Skeletal muscle satellite cell (primary cell): ENCODE measurements around the gene GSTT2B.
A peak's percentile ranks its signal among the peaks of the same experiment; 100 is the strongest.
"Not testable (repeated sequence)": the region's sequence is repeated elsewhere in the genome, so short reads cannot be mapped to it uniquely, and the experiment has no call there.

Experiments used
- H3K27me3 ChIP-seq: 2 replicates; pipeline ENCODE4 v1.7.0; 2013; ENCODE audit warnings: low read length; ENCODE audit not compliant: control insufficient read depth, insufficient read depth
- H3K36me3 ChIP-seq: 2 replicates; pipeline ENCODE4 v1.7.0; 2013; ENCODE audit warnings: mild to moderate bottlenecking, control low read depth, low read length; ENCODE audit not compliant: insufficient read depth
- H3K4me1 ChIP-seq: 2 replicates; pipeline ENCODE4 v1.7.0; 2013; ENCODE audit warnings: low read length; ENCODE audit not compliant: control insufficient read depth, insufficient read depth
- H3K4me2 ChIP-seq: 2 replicates; pipeline ENCODE4 v1.7.0; 2013; ENCODE audit warnings: mild to moderate bottlenecking, low read length
- H3K4me3 ChIP-seq: 2 replicates; pipeline ENCODE4 v1.7.0; 2013; ENCODE audit warnings: low read length
- H3K9ac ChIP-seq: 2 replicates; pipeline ENCODE4 v1.7.0; 2013; ENCODE audit warnings: mild to moderate bottlenecking, low read depth, low read length, moderate library complexity
- H3K9me3 ChIP-seq: replicated peaks from 2 replicates; pipeline ENCODE4 v1.7.0; 2013; ENCODE audit warnings: mild to moderate bottlenecking, control low read depth, low read length

Gene GSTT2B

DNA sequence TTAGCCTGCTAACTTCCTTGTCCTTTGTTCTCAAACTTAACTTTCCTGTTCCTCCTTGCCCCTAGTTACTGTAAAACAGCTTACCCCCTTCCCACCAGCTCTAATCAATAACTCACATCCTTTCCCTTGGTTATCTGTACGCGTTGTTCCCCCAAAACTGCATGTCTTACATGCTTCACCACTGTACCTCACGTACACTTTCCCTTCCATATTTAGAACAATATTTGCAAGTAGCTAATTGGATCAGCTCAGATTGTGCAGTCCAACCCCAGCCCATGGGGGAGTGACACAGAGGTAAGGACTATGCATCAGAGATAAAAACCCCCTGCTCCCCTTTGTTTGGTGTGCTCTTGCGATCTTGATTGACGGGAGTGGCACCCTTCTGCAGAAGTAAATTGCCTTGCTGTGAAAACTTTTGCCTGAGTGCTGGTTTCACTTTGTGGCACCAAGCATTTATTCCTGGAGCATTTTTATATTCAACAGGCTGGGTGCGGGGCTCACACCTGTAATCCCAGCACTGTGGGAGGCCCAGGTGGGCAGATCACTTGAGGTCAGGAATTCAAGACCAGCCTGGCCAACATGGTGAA is 35.9 kb downstream of the GSTT2B start:
- Histone ChIP-seq H3K4me3 (no peak overlapping the region), H3K27me3 (no peaks in the 10 kb centered on the region), H3K9ac (no peak overlapping the region), H3K4me1 (peaks cover 7% of the 10 kb centered on the region), H3K36me3 (no peaks in the 10 kb centered on the region), H3K9me3 (peaks cover 4% of the 10 kb centered on the region), H3K4me2 (no peak overlapping the region)

DNA sequence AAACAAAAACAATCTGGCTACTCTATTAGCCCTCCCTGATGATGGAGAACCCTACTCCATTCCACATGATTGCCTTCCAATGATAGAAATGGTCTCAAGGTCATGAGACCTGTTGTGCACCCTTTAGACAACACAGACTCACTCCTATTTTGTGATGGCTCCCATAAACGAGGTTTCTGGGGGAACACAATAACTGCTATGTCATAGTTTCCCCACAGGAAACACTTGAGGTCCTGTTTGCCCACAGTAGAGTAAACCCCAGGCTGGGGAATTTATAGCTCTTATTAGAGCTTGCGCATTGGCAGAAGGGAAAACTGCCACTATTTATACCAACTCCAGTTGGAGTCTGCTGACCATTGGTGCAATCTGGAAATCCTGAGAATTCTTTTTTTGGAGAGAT is 38.1 kb downstream of the GSTT2B start:
- Histone ChIP-seq H3K9me3 (peaks cover 4% of the 10 kb centered on the region), H3K4me2 (no peak overlapping the region), H3K9ac (no peak overlapping the region), H3K4me1 (peaks cover 12% of the 10 kb centered on the region), H3K36me3 (no peaks in the 10 kb centered on the region), H3K27me3 (no peaks in the 10 kb centered on the region), H3K4me3 (no peak overlapping the region)

DNA sequence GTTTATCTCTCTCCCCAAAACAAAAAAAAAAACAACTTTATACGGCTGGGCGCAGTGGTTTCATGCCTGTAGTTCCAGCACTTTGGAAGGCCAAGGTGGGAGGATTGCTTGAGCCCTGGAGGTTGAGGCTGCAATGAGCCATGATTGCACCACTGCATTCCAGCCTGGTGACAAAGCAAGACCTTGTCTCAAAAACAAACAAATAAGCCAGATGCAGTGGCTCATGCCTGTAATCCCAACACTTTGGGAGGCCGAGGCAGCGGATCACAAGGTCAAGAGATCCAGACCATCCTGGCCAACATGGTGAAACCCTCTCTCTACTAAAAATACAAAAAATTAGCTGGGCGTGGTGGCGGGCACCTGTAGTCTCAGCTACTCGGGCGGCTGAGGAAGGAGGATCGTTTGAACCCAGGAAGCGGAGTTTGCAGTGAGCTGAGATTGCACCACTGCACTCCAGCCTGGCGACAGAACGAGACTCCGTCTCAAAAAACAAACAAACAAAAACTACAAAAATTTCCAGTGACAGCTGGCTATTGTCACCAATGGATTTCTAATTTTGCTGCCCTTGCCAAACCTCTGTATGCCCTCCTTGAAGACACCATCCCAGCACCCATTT is 39.3 kb downstream of the GSTT2B start:
- H3K4me3 ChIP-seq, H3K27me3 ChIP-seq, H3K9ac ChIP-seq, H3K4me2 ChIP-seq, H3K9me3 ChIP-seq, H3K36me3 ChIP-seq: not testable (repeated sequence)
- peaks cover 12% of the 10 kb centered on the region for H3K4me1 ChIP-seq

DNA sequence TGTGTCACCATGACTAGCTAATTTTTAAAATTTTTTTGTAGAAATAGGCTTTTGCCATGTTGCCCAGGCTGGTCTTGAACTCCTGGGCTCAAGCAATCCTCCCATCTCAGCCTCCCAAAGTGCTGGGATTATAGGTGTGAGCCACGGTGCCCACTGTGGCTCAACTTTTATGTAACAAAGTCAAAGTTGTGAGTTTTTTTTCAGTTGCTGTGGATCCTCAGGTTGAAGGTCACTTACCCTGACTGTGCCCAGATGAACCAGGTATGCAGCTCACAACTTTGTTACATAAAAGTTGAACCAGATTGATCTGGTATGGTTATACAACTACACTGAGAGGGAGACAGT is 40.8 kb downstream of the GSTT2B start:
- H3K4me2 ChIP-seq, H3K9ac ChIP-seq, H3K4me3 ChIP-seq, H3K9me3 ChIP-seq, H3K36me3 ChIP-seq, H3K27me3 ChIP-seq: not testable (repeated sequence)
- peaks cover 12% of the 10 kb centered on the region for H3K4me1 ChIP-seq

DNA sequence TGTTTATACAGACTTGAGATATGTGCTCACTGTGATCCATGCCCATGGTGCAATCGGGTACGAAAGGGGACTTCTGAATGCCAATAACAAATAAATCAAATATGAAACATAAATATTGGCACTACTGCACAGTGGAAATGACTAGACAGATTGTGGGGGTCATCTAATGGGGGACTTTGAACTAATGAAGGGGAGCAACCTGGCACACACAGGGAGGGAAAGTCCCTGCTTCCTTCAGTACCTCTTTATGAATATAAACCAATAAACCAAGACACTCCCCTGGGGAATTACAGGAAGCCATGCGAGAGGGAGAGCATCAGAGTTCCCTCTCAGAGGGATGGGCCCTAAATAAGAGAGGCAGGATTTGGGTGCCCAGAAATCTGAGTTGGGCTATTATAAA is 45.7 kb downstream of the GSTT2B start:
- Histone ChIP-seq H3K4me2 (no peak overlapping the region), H3K9ac (no peak overlapping the region), H3K9me3 (no peaks in the 10 kb centered on the region), H3K36me3 (no peaks in the 10 kb centered on the region), H3K27me3 (no peaks in the 10 kb centered on the region), H3K4me3 (no peak overlapping the region), H3K4me1 (peaks cover 17% of the 10 kb centered on the region)

DNA sequence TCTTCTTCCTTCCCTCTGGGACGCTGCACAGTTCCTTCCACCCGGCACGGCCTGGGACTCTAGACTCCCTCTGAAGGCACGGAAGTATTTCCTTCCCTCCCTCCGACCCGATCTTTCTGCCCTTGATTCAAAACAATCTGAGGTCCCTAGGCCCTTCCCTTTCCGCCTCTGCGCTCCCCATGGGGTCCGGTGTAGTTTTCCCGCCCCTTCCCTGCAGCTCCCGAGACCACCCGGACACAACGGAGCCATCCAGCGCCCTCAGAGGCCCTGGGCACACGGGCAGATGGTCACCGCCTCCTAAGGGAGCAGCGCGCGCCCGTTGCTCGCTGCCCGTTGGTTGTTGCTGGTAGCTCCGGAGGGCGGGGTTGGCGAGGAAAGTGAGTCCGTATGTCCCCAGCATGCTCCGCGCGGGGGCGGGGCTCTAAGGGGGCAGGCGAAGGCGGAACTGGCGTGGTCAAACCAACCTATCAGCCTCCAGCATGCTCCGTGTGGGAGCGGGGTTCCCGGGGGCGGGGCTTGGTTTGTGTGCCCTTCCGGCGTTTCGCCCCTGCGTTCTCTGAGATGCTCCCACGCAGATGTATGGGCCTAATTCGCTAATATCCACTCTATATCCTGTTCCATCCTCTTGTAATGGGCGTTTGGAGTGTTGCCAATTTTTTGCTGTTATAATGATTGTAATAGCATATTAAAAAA is 47.2 kb downstream of the GSTT2B start:
- H3K9me3 ChIP-seq, result no peaks in the 10 kb centered on the region
- H3K4me3 ChIP-seq, result peak overlapping the region; percentile 78
- H3K4me1 ChIP-seq, result peaks cover 12% of the 10 kb centered on the region
- H3K9ac ChIP-seq, result peak overlapping the region; percentile 87
- no peaks in the 10 kb centered on the region for H3K27me3 ChIP-seq
- peak overlapping the region; percentile 89 for H3K4me2 ChIP-seq
- no peaks in the 10 kb centered on the region for H3K36me3 ChIP-seq

DNA sequence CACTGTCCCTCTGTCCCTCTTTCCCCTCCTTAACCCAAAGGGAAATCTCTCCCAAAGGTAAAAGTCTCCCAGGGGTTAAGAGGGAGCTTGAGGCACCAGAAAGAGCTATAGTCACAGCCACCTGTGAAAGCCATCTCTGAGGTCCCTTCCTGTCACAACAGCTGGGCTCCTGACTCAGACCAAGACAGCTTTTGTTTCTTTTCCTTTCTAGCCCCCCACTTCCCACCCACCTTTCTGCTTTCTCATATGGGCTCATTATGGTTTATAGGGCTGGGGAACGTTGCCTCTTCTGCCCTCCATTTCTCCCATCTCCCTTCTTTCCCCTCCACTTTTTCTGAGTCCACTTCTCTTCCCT is 47.7 kb downstream of the GSTT2B start:
- no peaks in the 10 kb centered on the region for H3K9me3 ChIP-seq
- peaks cover 12% of the 10 kb centered on the region for H3K4me1 ChIP-seq
- peak overlapping the region; percentile 78 for H3K4me3 ChIP-seq
- H3K27me3 ChIP-seq, result no peaks in the 10 kb centered on the region
- H3K36me3 ChIP-seq, result no peaks in the 10 kb centered on the region
- peak overlapping the region; percentile 87 for H3K9ac ChIP-seq
- H3K4me2 ChIP-seq, result peak overlapping the region; percentile 89

DNA sequence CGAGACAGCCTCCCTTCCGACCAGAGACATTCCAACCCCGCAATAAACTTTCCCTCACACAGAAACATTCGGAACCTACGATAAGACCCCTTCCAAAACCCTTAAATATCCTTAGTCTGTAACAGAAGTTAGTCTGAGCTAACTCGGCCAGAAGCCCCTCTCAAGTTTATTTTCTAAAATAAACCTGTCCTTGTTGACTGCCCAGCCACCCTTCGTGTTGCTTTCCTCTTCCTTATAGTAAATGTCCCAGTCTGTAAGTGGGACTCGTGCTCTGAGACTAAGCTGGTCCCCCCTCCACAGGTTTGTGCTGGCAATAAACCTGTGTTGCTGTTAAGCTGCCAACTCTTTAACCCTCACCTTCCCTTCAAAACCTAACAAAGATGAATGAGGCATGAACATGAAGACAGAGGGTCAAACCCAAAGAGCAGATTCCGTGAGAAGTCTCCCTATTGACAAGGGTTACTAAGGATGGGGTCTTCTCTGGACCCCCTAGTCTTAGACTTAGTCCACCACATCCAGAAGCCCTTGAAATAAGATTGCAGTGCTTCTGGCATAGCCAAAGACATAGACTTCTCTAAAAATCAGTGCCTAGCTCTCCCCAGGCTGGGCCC is 48.6 kb downstream of the GSTT2B start:
- H3K27me3 ChIP-seq, result no peaks in the 10 kb centered on the region

DNA sequence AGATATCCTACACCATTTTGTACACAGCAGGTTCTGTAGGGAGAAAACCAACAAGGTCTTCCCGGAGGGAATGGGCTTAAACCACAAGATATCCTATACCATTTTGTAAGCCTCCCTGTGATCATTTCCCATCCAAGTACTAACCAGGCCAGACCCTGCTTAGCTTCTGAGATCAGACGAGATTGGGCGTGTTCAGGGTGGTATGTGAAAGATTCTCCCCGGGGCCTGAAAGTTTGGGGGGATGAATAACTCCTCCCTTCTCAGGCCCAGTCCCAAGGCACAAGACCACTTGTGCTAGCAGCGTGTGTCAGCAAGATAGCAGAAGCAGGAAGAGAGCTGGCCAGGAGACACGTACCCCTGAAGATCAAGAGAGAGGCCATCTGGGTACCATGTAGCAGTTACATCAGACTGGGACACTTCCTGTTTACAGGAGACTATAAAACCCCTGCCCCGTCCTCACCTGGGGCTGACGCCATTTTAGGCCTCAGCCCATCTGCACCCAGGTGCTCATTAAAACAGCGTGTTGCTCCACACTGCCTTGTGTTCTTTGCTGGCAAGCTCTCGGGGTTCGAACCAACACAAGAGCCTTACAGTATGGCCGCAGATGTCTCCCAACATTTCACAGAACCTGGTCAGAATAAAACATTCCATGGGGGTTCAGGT is 49.5 kb downstream of the GSTT2B start:
- H3K36me3 ChIP-seq, result no peaks in the 10 kb centered on the region
- no peak overlapping the region for H3K4me3 ChIP-seq
- peaks cover 12% of the 10 kb centered on the region for H3K4me1 ChIP-seq
- no peaks in the 10 kb centered on the region for H3K27me3 ChIP-seq
- no peak overlapping the region for H3K9ac ChIP-seq
- H3K9me3 ChIP-seq, result no peaks in the 10 kb centered on the region
- H3K4me2 ChIP-seq, result no peak overlapping the region

More for the DNA sequence above, 48.6 kb downstream of the GSTT2B start:
- Histone ChIP-seq H3K4me1 (peaks cover 12% of the 10 kb centered on the region), H3K9ac (no peak overlapping the region), H3K4me3 (no peak overlapping the region), H3K9me3 (no peaks in the 10 kb centered on the region), H3K36me3 (no peaks in the 10 kb centered on the region), H3K4me2 (no peak overlapping the region)

DNA sequence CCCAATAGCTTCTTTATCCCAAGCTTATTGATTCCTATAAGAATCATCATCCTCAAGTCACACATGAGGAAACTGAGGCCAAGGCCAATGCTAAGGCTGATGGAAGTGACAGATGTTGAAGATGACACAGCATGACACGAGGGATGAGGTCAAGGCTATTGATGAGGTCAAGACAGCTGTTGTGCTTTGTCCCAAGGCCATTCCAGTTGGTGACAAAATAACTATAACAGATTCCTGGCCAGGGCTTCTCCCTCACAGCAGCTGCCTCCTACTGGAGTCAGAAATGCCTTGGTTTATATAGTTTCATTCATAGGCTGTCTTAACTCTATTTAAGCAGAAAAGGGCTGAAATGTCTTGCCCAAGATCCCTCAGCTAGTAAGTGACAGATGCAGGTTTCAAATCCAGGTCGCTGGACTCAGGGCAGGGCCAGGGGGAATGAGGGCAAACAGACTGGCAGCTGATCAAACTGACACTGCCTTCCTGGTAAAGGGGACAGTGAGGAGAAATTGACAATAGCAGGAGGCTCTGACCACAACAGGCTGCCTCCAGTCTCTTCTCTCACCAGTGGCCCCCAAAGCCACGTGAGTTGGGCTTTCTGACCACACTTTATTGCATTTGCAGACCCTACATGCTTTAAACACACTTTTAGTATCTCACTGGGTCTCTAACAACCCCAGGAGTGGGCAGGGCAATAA is 50.4 kb downstream of the GSTT2B start:
- H3K4me1 ChIP-seq, result peaks cover 12% of the 10 kb centered on the region
- no peaks in the 10 kb centered on the region for H3K36me3 ChIP-seq
- H3K9ac ChIP-seq, result no peak overlapping the region
- no peaks in the 10 kb centered on the region for H3K9me3 ChIP-seq
- peaks cover 3% of the 10 kb centered on the region for H3K27me3 ChIP-seq
- H3K4me2 ChIP-seq, result no peak overlapping the region
- H3K4me3 ChIP-seq, result no peak overlapping the region

DNA sequence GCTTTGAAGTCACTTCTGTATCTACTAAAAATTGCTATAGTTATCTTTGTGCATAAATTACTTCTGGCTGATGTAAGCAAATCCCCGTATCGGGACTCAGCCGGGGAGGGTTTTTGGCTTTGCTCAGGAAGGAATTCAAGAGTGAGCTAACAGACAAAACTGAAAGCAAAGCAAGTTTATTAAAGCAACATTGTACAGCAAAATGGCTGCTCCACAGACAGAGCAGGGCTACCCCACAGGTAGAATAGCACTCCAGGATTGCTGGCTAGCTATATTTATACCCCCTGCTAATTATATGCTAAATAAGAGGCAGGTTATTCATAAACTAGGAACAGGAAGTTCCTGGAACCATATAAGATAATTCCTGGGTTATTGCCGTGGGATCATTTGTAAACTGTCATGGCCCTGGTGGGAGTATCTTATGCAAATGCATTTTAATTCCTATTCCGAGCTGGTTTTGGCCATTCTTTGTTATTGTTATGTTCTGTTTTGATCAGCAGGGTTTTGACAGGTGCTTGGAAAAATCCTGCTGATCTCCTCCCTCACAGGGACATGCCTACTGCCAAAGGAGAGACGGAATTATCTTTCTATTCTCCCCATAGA is 51.6 kb downstream of the GSTT2B start:
- Histone ChIP-seq H3K4me3 (no peak overlapping the region), H3K27me3 (peaks cover 13% of the 10 kb centered on the region), H3K9ac (no peak overlapping the region), H3K4me1 (peaks cover 12% of the 10 kb centered on the region), H3K36me3 (no peaks in the 10 kb centered on the region), H3K4me2 (no peak overlapping the region), H3K9me3 (no peaks in the 10 kb centered on the region)
